Keratinocyte (primary cell): Measurements from ENCODE around the gene ACOT13. TPM values are rescaled to one million over a fixed set of nuclear protein-coding genes. Genes with fewer than 3 reads are reported as not detected.

Source experiments
- DNase-seq: peaks from one replicate; pipeline ENCODE4 v3.0.0-alpha.2; 2011; ENCODE audit warnings: low read depth, missing footprints, low spot score
- FAIRE-seq: peaks from 2 replicates; lab custom pipeline; 2011; peaks lifted over from hg19 to GRCh38; lab: Jason Lieb, UNC
- H2AFZ ChIP-seq: 2 replicates; pipeline ENCODE4 v1.6.0; 2012; ENCODE audit warnings: low read length, control low read depth, inconsistent platforms; ENCODE audit not compliant: control insufficient read depth
- H3K27ac ChIP-seq: 2 replicates; pipeline ENCODE4 v1.5.1; 2011; ENCODE audit warnings: low read length; ENCODE audit not compliant: control insufficient read depth, insufficient read depth
- H3K27me3 ChIP-seq: 3 replicates; pipeline ENCODE4 v1.6.0; 2011; ENCODE audit warnings: low read length; ENCODE audit not compliant: control insufficient read depth, insufficient read depth; ENCODE audit errors: extremely low read depth
- H3K36me3 ChIP-seq, 2 experiments: 2 replicates in 1 of 2; 3 replicates in 1 of 2; pipeline ENCODE4 v1.5.1; 2011; ENCODE audit warnings: low read length in 2 of 2, mild to moderate bottlenecking in 1 of 2; ENCODE audit not compliant: control insufficient read depth in 2 of 2, insufficient read depth in 2 of 2; ENCODE audit errors: extremely low read depth in 1 of 2
- H3K4me1 ChIP-seq: 3 replicates; pipeline ENCODE4 v1.5.1; 2011; ENCODE audit warnings: low read length; ENCODE audit not compliant: control insufficient read depth, insufficient read depth; ENCODE audit errors: extremely low read depth
- H3K4me2 ChIP-seq: 3 replicates; pipeline ENCODE4 v1.6.0; 2011; ENCODE audit warnings: low read depth, low read length; ENCODE audit not compliant: control insufficient read depth, insufficient read depth; ENCODE audit errors: extremely low read depth
- H3K4me3 ChIP-seq, 3 experiments: fragments of 200-600 bp in 1 of 3; sonication (generic) in 1 of 3; 2 replicates in 2 of 3; 3 replicates in 1 of 3; pipeline ENCODE4 v1.5.1; 2011 to 2016; ENCODE audit warnings: low read length in 3 of 3, mild to moderate bottlenecking in 3 of 3, control low read depth in 2 of 3, inconsistent platforms in 1 of 3, low read depth in 1 of 3, mixed read lengths in 1 of 3, mixed run types in 1 of 3, moderate library complexity in 1 of 3; ENCODE audit not compliant: control insufficient read depth in 2 of 3, insufficient read depth in 2 of 3; ENCODE audit errors: extremely low read depth in 1 of 3
- H3K79me2 ChIP-seq: 2 replicates; pipeline ENCODE4 v1.6.0; 2012; ENCODE audit warnings: low read length; ENCODE audit not compliant: control insufficient read depth, insufficient read depth
- H3K9ac ChIP-seq: 3 replicates; pipeline ENCODE4 v1.6.0; 2011; ENCODE audit warnings: low read length; ENCODE audit not compliant: control insufficient read depth, insufficient read depth; ENCODE audit errors: extremely low read depth
- H3K9me1 ChIP-seq: 3 replicates; pipeline ENCODE4 v1.6.0; 2011; ENCODE audit warnings: low read length; ENCODE audit not compliant: control insufficient read depth, insufficient read depth; ENCODE audit errors: extremely low read depth
- H3K9me3 ChIP-seq: 2 replicates; pipeline ENCODE4 v1.5.1; 2012; ENCODE audit warnings: low read depth, low read length; ENCODE audit not compliant: control insufficient read depth
- H4K20me1 ChIP-seq: 3 replicates; pipeline ENCODE4 v1.6.0; 2011; ENCODE audit warnings: low read length; ENCODE audit not compliant: control insufficient read depth, insufficient read depth; ENCODE audit errors: extremely low read depth
- EZH2 ChIP-seq: IDR thresholded peaks from one replicate; pipeline ENCODE4 v1.6.1; 2012; ENCODE audit warnings: inconsistent platforms, mild to moderate bottlenecking, low read length, moderate library complexity
- dilution Hi-C: fragments of 300-500 bp; cut with MboI; formaldehyde crosslinking; loops from one replicate; pipeline ENCODE4 v1.7.0; 2020; ENCODE audit warnings: low sequenced_read_pairs; ENCODE audit not compliant: extremely low pct_ligation_motif_present
- polyA plus RNA-seq, 5 experiments: library from polyadenylated mRNA; depleted of rRNA in 3 of 5; stranded (reverse) in 3 of 5; stranded (forward) in 1 of 5; unstranded in 1 of 5; fragments of >200 nt; gene quantifications; 1 replicate in 1 of 5; 2 replicates in 3 of 5; 3 replicates in 1 of 5; pipeline versions ENCODE4 v1.2.1 to v1.2.3, GENCODE V29; 2011 to 2012; ENCODE audit warnings: missing spikeins in 2 of 5, low read depth in 1 of 5, low replicate concordance in 1 of 5
- TF ChIP-seq, protein P1 (sequence below), 3 experiments: IDR thresholded peaks in 1 of 3; conservative IDR thresholded peaks in 1 of 3; optimal IDR thresholded peaks in 1 of 3; 2 replicates in 2 of 3; 3 replicates in 1 of 3; pipeline versions ENCODE3 to v1.5.1; 2011; ENCODE audit warnings: low read length in 3 of 3, mild to moderate bottlenecking in 3 of 3, moderate library complexity in 2 of 3, control low read depth in 1 of 3, inconsistent platforms in 1 of 3; ENCODE audit not compliant: insufficient read depth in 2 of 3; ENCODE audit errors: extremely low read depth in 1 of 3

Gene ACOT13
- polyA plus RNA-seq, 1 donor (not counting 4 experiments of a cell fraction or from before 2014, with no cell fraction given) = 57.9 TPM

DNA sequence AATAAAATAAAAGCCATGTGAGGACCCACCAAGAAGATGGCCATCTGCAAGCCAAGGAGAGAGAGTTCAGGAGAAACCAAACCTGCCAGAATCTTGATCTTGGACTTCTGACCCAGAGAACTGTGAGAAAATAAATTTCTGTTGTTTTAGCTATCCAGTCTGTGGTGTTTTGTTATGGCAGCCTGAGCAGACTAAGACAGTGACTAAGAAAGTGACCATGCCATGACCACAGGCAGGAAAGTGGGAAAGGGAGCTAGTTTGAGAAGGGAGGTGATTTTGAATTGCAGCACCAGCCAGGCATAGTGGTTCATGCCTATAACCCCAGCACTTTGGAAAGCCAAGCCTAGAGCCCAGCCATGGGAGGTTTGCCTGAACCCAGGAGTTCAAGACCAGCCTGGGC lies 74.0 kb downstream of the ACOT13 start:
- Histone ChIP-seq H3K36me3 (no peaks in the 10 kb centered on the region), H3K4me2 (no peak overlapping the region), H3K9ac (no peak overlapping the region), H3K79me2 (no peaks in the 10 kb centered on the region), H4K20me1 (no peaks in the 10 kb centered on the region), H3K4me1 (peaks cover 22% of the 10 kb centered on the region), H2AFZ (no peak overlapping the region), H3K27ac (no peak overlapping the region), H3K9me3 (no peaks in the 10 kb centered on the region), H3K9me1 (no peaks in the 10 kb centered on the region), H3K27me3 (no peaks in the 10 kb centered on the region), H3K4me3 (no peak overlapping the region)
- no peak for TF ChIP-seq EZH2
- TF ChIP-seq, protein P1, sequence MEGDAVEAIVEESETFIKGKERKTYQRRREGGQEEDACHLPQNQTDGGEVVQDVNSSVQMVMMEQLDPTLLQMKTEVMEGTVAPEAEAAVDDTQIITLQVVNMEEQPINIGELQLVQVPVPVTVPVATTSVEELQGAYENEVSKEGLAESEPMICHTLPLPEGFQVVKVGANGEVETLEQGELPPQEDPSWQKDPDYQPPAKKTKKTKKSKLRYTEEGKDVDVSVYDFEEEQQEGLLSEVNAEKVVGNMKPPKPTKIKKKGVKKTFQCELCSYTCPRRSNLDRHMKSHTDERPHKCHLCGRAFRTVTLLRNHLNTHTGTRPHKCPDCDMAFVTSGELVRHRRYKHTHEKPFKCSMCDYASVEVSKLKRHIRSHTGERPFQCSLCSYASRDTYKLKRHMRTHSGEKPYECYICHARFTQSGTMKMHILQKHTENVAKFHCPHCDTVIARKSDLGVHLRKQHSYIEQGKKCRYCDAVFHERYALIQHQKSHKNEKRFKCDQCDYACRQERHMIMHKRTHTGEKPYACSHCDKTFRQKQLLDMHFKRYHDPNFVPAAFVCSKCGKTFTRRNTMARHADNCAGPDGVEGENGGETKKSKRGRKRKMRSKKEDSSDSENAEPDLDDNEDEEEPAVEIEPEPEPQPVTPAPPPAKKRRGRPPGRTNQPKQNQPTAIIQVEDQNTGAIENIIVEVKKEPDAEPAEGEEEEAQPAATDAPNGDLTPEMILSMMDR (optimal IDR thresholded peaks at IDR 0.05 in 1 of 3, IDR thresholded peaks at IDR 0.05 in 1 of 3, conservative IDR thresholded peaks at IDR 0.05 in 1 of 3; ENCODE audit: extremely low read depth in 1 of 3, insufficient read depth in 2 of 3, low read length in 3 of 3) = no peak
- no peak for FAIRE-seq
- dilution Hi-C loops = no loop called here
- no peak for DNase-seq

DNA sequence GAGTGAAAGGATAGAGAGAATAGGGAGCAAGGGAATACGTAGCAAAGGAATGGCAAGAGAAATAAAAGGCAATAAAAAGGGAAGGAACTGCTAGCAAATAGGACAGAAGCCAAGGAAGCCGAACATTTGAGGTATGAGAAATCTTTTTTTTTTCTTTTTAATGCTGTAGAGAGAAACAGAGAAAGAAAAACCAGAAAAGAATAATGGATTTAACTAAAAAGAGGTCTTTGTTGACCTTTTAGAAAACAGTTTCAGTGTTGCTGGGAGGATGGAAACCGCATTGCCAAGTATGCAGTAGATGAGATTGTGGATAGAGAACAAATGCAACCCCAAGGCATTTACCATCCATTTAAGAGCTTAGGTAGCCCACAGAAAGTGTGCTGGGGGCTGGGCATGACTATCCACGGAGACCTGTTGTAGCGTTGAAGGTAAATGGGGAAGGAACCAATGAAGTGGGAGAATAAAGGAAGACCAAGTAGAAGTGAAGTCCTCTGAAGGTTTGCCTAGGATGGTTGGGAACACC lies 75.4 kb downstream of the ACOT13 start:
- dilution Hi-C loops = no loop called here
- no peaks in the 10 kb centered on the region for H3K9me1 ChIP-seq

More for the DNA sequence above, 75.4 kb downstream of the ACOT13 start:
- Histone ChIP-seq H3K4me3 (no peak overlapping the region), H3K9me3 (no peaks in the 10 kb centered on the region), H2AFZ (peak overlapping the region; percentile 67), H3K27me3 (no peaks in the 10 kb centered on the region), H3K4me1 (peaks cover 22% of the 10 kb centered on the region), H4K20me1 (no peaks in the 10 kb centered on the region), H3K4me2 (peak overlapping the region; percentile 90), H3K9ac (no peak overlapping the region), H3K79me2 (no peaks in the 10 kb centered on the region), H3K27ac (peak overlapping the region; percentile 95), H3K36me3 (no peaks in the 10 kb centered on the region)
- DNase-seq (no peak), FAIRE-seq (no peak)
- TF ChIP-seq EZH2 = no peak
- TF ChIP-seq, protein P1 (optimal IDR thresholded peaks at IDR 0.05 in 1 of 3, IDR thresholded peaks at IDR 0.05 in 1 of 3, conservative IDR thresholded peaks at IDR 0.05 in 1 of 3; ENCODE audit: extremely low read depth in 1 of 3, insufficient read depth in 2 of 3, low read length in 3 of 3) = no peak
